GM12865 (cell line): ENCODE results near the gene CTAGE9.

Experiments
- DNase-seq: peaks from one replicate; pipeline ENCODE4 v3.0.0; 2010; ENCODE audit warnings: low read depth
- H3K4me3 ChIP-seq: 2 replicates; pipeline ENCODE4 v1.5.1; 2011; ENCODE audit warnings: mild to moderate bottlenecking, low read depth, low read length, control low read depth
- TF ChIP-seq, protein P1 (sequence below): IDR thresholded peaks from 2 replicates; pipeline ENCODE4 v1.5.1; 2011; ENCODE audit warnings: low read length, control low read depth, low read depth, inconsistent platforms; ENCODE audit not compliant: insufficient read depth; ENCODE audit errors: missing control alignments

CTAGE9 gene

DNA sequence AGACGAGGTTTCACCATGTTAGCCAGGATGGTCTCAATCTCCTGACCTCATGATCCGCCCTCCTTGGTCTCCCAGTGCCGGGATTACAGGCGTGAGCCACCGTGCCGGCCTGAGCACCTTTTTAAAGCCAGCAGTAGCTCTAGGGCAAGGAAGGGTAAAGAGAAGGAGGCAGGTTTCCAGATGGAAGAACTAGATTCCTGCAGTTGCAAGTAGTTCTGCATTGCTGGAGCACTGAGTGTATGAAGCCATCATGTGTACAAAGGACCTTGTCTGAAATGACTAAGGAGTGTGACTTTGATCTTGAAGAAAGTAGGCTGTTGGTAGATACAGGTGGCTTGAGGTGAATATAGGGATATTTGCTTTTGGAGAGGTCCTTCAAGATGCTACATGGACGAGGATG is 13.9 kb downstream of the CTAGE9 start:
- TF ChIP-seq, protein P1, sequence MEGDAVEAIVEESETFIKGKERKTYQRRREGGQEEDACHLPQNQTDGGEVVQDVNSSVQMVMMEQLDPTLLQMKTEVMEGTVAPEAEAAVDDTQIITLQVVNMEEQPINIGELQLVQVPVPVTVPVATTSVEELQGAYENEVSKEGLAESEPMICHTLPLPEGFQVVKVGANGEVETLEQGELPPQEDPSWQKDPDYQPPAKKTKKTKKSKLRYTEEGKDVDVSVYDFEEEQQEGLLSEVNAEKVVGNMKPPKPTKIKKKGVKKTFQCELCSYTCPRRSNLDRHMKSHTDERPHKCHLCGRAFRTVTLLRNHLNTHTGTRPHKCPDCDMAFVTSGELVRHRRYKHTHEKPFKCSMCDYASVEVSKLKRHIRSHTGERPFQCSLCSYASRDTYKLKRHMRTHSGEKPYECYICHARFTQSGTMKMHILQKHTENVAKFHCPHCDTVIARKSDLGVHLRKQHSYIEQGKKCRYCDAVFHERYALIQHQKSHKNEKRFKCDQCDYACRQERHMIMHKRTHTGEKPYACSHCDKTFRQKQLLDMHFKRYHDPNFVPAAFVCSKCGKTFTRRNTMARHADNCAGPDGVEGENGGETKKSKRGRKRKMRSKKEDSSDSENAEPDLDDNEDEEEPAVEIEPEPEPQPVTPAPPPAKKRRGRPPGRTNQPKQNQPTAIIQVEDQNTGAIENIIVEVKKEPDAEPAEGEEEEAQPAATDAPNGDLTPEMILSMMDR: no peak
- no peak for DNase-seq
- no peak overlapping the region for H3K4me3 ChIP-seq

GRCh38 chr6:131694832-131695426 is 15.9 kb downstream of the CTAGE9 start:
- TF ChIP-seq, protein P1: peak; percentile 59
- H3K4me3 ChIP-seq: no peak overlapping the region
- peak; percentile 49 for DNase-seq

GRCh38 chr6:131693384-131693783 is 17.4 kb downstream of the CTAGE9 start:
- H3K4me3 ChIP-seq: no peak overlapping the region
- DNase-seq: no peak
- TF ChIP-seq, protein P1: no peak

DNA sequence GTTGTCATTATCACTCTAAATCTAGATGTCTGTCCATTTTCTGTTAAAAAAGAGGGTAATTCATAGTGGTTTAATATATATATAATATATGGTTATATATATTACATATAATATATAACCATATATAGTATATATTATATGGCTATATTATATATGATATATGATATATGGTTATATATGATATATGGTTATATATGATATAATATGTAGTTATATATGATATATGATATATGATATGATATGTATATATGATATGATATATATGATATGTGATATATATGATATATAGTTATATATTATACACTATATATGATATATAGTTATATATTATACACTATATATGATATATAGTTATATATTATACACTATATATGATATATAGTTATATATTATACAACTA is 18.2 kb downstream of the CTAGE9 start:
- DNase-seq: no peak
- TF ChIP-seq, protein P1: no peak
- H3K4me3 ChIP-seq: no peak overlapping the region

- no peak overlapping the region for H3K4me3 ChIP-seq
- TF ChIP-seq, protein P1: no peak
- no peak for DNase-seq
Observed at GRCh38 chr6:131692031-131692430, 18.8 kb downstream of the CTAGE9 start.

GRCh38 chr6:131688286-131688685 is 22.5 kb downstream of the CTAGE9 start:
- DNase-seq: peak; percentile 57
- TF ChIP-seq, protein P1: no peak
- H3K4me3 ChIP-seq: no peak overlapping the region

DNA sequence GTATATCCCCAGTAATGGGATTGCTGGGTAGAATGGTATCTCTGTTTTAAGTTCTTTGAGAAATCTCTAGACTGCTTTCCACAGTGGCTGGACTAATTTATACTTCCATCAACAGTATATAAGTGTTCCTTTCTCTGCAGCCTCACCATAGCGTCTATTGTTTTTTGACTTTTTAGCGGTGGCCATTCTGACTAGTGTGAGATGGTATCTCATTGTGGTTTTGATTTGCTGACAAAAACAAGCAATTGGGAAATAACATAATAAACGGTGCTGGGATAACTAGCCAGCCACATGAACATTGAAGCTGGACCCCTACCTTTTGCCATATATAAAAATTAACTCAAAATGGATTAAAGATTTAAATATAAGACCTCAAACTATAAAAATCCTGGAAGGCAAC is 23.8 kb downstream of the CTAGE9 start:
- TF ChIP-seq, protein P1: no peak
- H3K4me3 ChIP-seq: no peak overlapping the region
- DNase-seq: no peak
